GM19455 (cell line): ENCODE measurements around the gene FGFR2.

Experiments
- ATAC-seq: cut with Tn5 transposase; IDR thresholded peaks from one replicate; pipeline ENCODE4 v1.9.1; 2021; ENCODE audit not compliant: unreplicated experiment

FGFR2 gene

DNA sequence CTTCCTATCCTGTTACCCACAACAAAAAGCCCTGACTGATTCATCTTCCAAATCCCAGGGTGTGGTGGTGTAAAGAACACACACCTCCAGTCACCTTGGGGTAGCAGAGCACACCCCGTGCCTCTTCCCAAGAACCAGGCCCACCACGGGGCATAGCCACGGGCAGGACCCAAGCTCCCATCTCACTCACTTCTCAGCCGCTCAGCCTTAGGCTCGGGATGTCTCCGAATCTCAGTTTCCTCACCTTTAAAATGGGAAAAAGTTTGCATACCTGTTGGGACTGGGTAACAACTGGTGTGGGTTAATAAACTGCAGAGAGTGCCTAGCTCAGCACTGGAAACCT, 139.0 kb downstream of the FGFR2 start:
- no peak for ATAC-seq

DNA sequence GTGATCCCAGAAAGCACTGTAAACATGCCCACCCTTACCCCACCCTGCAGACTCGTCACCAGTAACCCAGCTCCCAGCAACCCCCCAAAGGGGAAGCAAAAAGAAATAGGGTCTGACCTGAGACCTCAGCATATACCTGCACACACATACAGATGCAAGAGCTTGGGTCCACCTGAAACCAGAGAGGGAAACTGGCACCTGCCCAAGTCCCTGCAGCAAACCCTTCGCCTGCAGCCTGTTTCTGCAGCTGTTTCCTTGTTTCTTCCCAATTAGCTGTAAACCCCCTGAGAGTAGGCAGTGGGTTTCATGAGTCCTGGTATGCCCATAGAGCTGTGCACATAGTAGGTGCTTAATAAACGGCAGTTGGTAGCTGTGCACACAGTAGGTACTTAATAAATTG, 140.5 kb downstream of the FGFR2 start:
- ATAC-seq, result no peak

DNA sequence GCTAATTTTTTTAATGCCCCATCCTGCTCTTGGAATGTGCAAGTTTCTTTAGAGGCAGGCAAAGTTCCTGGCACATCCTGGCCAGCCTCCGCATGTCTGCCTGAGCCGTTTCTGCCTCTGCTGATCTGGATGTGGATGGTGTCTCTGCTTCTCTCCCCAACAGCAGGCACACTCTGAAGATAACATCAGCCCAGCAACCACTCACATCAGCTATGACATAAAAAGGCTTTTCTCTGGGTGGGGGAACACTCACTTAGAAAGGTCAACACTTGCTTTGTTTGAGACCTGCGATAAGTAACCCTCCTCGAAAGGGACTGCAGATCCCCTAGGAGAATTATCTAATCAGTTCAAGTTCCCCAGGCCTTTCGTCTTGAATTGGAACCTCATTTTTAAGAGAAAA, 142.9 kb downstream of the FGFR2 start:
- ATAC-seq, result no peak

DNA sequence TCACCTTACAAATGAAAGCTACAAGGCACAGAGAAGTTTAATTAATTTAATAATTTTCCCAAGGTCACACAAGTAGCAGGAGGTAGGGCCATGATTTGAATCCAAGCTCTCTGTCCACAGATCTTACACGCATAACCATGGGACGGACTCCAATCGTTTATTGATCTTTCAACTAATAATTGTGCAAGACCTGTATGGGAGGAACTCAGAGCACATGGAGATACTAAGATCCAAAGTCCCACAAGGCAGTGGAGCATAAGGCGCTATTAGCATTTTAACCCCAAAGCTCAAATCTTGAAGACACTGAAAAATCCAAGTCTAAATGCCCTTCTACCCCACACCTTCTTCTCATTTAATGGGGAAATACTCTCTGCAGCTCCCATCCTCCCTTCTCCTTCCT, 143.5 kb downstream of the FGFR2 start:
- ATAC-seq, result no peak

DNA sequence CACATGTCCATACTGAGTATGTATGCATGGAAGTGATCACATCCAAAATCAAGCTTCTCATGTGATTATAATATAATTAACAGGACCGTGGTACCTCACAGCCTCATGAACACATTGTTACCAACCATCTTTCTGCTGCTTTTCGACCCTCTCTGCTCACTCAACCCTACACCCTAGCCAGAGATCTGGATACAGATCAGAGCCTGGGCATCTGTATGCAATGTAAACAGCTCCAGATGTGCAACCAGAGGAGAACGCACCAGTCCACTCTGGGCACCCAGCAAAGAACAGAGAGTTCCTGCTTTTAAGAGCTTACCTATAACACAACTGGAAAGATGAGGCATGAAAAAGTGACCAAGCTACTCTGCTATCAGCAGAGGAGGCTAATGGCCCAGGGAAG, 145.1 kb downstream of the FGFR2 start:
- no peak for ATAC-seq

DNA sequence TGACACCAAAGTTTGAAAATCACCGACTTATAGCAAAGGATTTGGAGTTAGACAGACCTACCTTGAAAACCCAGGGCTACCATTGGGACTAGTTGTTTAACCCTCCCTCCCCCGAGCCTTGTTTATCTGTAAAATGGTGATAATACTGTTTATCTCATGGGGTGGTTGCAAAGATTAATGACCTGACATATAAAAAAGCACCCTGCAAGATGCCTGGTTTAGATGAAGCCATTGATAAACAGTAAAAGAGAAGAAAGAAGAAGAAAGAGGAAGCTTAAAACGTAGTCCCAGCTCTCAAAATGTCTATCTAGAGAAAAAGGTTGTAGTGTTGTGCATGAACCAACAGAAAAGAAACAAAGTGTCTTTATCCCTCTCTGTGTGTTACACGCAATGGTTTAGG, 145.7 kb downstream of the FGFR2 start:
- ATAC-seq, result no peak

DNA sequence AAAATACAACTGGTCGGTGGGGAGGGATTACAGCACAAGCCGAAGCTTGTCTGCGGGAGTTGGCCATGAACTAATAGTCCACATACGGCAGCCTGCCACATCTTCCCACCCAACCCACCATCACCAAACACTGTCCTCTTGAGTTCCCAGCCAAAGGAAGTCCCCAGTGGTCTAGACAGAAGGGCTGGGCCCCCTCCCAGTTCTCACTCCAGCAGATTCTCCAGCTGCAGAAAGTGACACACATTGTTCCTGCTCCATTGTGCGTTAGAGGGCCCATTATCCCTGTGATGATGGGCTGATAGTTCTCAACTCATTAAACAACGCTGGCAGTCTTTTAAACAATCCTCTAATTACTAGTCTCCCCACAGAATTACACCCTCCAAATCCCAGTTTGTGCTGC, 148.0 kb downstream of the FGFR2 start:
- ATAC-seq, result no peak

DNA sequence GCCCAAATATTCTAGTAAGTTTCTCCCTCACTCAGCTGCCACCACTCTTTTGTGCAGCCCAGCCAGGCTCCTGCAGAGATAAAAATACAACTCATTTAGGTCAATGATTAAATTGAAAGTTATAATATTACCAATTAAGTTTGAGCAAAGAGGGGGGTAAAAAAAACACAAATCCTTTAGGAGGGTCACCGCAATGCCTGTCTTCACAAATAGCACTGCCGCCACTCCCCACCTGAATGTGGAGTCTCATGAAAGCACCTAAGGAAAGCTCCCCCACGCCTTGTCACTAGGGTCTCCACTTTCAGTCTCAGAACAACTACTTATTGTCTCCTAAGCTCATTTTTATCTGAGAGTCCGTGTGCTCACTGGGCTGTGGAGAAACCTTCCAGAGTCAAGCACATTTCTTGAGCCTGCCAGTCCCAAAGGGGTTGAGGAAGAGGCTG, 148.7 kb downstream of the FGFR2 start:
- no peak for ATAC-seq

DNA sequence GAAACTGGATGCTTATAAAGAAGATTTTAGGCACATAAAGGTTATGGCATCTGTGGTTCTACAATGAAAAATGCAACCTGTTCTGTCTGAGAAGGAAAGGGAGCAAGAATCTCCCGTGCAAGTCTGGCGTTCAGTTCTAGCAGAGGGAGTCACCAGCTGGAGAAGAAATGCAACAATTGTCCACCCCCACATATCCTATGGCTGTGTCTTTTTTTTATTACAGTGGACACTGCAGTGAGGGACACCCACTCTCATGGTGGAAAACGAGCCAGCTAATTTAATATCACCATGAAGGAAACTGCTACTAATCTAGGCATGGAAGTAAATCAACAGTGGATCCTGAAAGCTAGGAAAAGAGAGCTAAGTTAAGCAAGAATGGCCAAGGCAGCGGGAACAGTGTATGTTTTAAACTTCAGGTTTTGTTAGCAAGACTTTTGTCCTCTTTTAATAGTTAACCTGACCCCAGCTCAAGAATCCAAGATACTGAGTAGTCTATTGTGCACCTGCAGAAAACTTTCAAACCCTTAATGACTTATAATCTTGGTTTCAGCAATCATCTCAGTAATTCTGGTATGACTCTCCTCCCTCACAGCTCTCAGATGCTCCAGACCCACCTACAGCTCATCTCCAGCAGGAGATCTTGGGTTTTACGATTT, 149.3 kb downstream of the FGFR2 start:
- peak; percentile 84 for ATAC-seq

DNA sequence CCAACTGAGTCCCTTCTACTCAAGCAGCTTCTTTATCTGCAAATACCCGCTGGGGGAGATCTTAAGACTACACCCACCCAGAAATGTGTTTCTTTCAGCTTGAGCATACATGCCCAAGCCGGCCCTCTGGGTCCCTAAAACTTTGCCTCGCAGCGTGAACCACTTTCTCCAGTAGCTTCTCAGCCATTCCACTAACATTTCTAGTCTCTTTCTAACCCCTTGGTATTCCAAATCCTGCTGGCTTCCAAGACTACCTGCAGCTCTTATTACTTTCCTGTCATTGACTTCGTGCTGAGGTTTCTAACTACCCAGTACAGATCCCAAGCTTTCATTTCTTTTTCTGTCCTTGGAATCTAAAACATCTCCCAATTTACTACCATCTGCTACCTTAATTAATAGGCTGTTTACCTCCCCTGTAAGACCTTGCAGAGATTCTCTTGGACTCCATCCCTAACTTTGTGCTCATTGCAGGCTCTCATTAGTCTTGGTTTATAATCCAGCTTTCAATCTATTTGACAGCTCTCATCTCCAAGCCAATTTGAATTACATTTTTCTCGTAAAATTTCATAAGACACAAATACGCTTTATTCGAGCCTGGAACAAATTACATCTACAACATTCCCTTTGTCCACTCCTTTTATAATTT, 153.6 kb downstream of the FGFR2 start:
- ATAC-seq, result no peak

DNA sequence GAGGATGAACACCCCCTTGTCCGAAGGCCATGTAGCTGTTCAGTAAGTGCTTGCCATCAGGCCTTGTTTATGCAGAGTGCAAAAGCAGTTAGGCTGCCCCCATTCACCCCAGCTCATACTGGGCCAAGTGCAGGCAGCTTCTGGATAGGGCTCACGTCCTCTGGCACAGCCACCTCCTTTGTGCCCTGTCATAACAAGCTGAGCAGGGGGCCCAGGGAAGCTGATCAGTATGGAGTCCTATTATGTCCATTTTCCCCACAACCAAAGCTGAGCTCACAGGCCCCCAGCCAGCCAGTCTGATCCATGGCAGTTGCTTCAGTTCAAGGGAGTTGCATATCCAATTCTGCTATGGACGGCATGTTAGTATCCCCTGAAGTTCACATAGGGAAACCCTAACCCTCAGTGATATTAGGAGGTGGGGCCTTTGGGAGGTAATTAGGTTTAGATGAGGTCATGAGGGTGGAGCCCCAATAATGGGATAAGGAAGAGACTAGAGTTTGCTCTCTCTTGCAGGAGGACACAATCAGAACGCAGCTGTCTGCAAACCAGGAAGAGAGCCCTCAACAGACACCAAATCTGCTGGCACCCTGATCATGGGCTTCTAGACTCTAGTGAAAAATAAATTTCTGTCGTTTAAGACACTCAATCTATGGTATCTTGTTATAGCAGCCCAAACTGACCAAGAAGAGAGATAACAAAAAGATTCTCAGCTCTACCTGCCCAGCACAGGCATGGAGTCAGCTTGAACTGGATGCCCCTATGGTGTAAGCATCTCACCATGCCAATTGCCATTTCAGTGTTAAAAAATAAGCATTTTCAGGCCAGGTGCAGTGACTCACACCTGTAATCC, 155.9 kb downstream of the FGFR2 start:
- no peak for ATAC-seq

DNA sequence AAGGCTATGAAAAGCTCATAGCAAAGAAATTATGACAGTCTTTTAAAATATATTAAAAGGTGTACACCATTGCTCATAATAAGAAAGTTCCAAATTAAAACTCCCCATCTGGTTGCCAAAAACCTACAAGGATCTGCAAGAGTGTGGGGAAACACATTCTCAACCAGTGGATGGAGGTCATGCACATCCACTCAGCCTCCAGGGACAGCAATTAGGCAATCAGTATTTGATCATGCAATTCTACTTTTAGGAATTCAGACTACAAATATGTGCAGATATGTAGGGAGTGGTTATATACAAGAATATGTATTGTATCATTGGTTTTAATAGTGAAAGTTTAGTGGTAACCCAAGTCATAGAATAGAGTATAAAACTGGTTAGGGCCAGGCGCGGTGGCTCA, 157.8 kb downstream of the FGFR2 start:
- no peak for ATAC-seq

DNA sequence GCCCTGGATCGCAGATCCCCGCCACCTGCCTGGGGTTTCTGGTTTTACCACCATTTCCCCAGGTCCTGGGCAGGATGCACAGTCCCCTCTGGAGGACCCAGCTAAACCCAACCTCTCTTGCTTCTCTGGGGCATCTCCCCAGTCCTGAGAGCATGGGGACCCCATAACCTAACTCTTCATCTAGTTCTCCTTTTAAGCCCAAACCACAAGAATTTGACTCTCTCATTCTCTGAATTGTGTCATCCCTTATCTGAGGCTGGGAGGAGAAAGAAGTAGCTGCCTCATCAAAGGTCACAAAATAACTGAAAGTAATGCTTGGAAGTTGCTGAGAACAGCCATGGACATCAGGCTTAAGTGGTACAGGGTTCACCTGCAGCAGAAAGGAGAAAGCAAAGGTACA, 159.9 kb downstream of the FGFR2 start:
- ATAC-seq, result no peak

DNA sequence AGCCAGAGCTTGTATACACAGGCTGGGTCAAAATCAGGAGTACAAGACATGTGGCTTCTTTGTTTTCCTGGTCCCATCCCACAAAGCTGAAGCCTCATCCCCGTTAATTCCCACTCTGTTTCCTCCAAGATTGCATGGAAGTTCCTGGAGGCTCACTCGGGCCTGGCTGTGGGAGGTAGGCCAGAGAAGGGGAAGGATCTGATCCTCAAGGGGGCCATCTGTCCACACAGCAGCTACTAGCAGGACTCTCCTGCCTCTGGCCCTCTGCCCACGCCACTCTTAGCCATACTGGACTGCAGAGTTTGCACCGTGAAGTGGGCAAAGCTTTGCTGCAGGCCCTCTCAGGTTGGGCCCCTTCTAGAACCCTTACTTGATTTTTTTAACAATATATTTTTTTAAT, 160.6 kb downstream of the FGFR2 start:
- ATAC-seq, result no peak

DNA sequence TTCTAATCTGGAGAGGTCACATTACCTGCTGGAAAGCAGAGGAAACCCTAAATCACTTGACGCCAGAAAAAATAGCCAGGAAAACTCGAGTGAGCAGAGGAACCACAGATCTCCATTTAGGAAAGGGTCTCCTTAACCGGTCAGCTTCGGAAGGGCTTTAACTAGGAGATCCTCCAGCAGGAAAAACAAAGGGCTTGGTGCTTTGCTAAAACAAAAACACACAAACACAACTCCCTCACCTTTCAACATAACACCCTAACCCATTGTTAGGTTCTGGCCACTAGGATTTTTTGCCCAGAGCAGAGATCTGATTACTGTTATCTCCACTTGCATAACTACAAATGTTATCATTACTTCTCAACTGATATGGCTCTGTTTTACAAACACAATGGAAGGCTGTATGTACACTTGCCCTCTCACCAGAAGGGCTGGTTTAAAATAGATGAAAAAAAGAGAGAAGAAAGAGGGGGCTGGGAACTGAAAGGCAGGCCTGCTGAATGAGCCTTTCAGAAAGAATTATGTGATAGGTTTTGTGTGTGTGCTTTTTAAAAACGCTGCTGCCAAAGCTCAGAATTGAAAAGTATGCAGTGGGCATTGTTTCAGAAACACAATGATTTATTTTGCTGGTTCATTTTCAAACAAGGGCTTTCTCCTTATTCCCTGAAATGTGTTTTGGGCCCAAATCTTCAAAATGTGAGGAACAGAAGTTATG, 161.5 kb downstream of the FGFR2 start:
- no peak for ATAC-seq

DNA sequence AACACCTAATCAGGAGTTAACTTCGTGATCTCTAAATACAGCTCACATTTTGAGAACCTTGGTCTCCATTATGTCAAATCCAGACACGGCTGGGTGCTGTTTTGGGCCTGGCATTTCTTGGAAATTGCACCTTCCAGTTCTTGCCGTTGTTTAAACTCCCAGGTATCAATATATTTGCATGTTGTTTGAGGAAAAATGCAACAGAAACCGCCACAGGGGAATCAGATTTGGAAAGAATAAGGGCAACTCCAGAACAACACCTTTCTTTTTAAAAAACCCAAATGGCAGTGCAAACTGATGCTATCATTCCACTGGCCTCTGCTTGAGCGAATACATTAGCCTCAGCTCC, 162.0 kb downstream of the FGFR2 start:
- ATAC-seq, result no peak

DNA sequence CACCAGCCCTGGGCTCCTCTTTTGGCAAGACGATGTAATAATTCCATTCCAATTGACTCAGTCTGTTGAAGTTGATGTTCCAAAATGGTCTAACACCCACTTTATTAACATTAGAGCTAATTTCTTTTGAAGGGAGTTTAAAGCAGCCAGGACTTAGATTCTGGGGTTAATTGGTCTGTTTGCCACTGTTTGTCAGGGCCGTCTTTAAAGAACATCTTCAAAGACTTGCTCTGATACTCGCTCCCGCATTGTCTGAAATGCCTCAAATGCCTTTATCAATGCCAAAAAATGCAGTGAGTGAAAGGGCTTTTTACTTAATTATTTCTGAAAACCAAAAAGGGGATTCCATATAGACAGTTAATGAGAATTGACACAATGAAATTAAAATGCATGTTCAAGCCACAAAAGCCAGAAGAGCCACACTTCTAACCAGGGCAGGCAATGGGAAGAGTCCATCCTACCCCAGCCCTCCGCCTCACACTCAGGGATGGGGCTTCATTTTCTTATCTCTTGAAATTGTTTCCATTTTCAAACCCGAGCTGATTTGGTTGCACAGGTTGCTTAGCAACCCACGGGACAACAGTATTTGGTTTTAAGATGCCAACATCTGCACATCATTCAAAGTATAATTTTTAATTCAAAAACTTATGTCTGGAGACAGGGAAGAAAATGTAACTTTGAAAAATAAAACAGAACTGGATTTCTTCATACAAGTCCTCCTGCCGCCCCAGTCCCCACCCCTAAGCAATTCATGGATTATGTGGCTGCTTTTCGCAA, 163.0 kb downstream of the FGFR2 start:
- no peak for ATAC-seq

DNA sequence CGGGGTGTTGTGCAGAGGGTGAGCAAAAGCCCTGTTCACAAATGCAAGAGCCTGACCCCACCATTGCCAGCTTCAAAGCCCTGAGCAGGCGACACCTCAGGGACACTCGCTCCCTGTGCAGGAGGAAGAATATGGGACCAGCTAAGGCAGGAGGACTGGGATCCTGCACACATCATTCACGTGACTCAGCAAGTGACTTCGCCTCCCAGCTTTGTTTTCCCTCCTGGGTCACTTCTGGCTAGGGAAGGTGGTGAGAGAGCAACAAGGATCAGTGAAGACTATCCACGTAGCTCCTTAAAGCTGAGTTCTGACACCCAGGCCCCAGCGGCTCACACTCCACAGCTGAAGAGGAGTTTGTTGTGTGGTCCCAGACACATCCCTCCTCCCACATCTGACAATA, 164.3 kb downstream of the FGFR2 start:
- ATAC-seq, result no peak

DNA sequence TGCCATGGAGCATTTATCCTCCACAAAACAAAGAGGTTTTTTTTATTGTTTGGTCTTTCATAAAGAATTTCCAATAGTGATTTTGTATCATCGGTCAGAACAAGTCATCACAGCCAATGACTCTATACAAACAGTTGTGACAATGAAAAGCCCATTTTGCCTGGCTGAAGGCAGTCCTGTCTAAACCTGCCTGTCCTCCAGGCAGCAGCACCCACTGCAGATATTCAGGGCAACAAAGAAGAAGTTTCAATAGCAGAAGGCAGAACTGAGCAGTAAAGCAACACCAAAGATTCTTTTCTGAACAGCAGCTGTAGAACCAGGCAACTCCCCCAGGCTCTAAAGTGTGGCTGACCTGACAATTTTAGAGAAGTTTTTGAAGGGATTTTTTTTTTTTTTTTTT, 169.4 kb downstream of the FGFR2 start:
- ATAC-seq, result no peak
